ENCODE results near the gene EFHC2.

The EFHC2 gene

GRCh38 chrX:44152852-44153251 is 190.6 kb downstream of the EFHC2 start:
- no peak for DNase-seq (ENCODE audit: low read depth in 2 of 2)

- DNase-seq (ENCODE audit: low read depth in 2 of 2) = no peak
These were observed 196.3 kb downstream of the EFHC2 start for GRCh38 chrX:44147130-44147529.

GRCh38 chrX:44144177-44144945 is 199.1 kb downstream of the EFHC2 start:
- no peak for DNase-seq (ENCODE audit: low read depth in 2 of 2)

- no peak for DNase-seq (ENCODE audit: low read depth in 2 of 2)
These were observed 200.3 kb downstream of the EFHC2 start for GRCh38 chrX:44143061-44143602.

GRCh38 chrX:44130189-44130588 is 213.3 kb downstream of the EFHC2 start:
- no peak for DNase-seq (ENCODE audit: low read depth in 2 of 2)

GRCh38 chrX:44113337-44113736 is 230.1 kb downstream of the EFHC2 start:
- no peak for DNase-seq (ENCODE audit: low read depth in 2 of 2)

GRCh38 chrX:44106864-44107263 is 236.6 kb downstream of the EFHC2 start:
- DNase-seq (ENCODE audit: low read depth in 2 of 2) = no peak

GRCh38 chrX:44105228-44105913 is 238.1 kb downstream of the EFHC2 start:
- DNase-seq (ENCODE audit: low read depth in 2 of 2) = no peak

- no peak for DNase-seq (ENCODE audit: low read depth in 2 of 2)
These were observed 238.8 kb downstream of the EFHC2 start for GRCh38 chrX:44104699-44105098.

GRCh38 chrX:44101281-44101680 is 242.2 kb downstream of the EFHC2 start:
- no peak for DNase-seq (ENCODE audit: low read depth in 2 of 2)

GRCh38 chrX:44099366-44099765 is 244.1 kb downstream of the EFHC2 start:
- no peak for DNase-seq (ENCODE audit: low read depth in 2 of 2)
